OCI-LY1 (cell line): ENCODE measurements around the gene TEAD4.

ENCODE experiments used
- H2AFZ ChIP-seq: fragments of 200-600 bp; sonication (generic), shearing (Covaris generic); 2 replicates; pipeline ENCODE4 v1.6.0; 2014; ENCODE audit warnings: antibody characterized with exemption, mild to moderate bottlenecking, low read length
- H3F3A ChIP-seq: fragments of 200-600 bp; sonication (generic), shearing (Covaris generic); 2 replicates; pipeline ENCODE4 v1.6.0; 2014; ENCODE audit warnings: mild to moderate bottlenecking, antibody characterized with exemption, low read length, moderate library complexity; ENCODE audit not compliant: insufficient read depth
- H3K27ac ChIP-seq: fragments of 200-600 bp; sonication (generic); 2 replicates; pipeline ENCODE4 v1.5.1; 2014; ENCODE audit warnings: low read length, mixed run types, mild to moderate bottlenecking, low read depth; ENCODE audit not compliant: poor library complexity, severe bottlenecking
- H3K27me3 ChIP-seq: fragments of 200-600 bp; sonication (generic); 2 replicates; pipeline ENCODE4 v1.6.0; 2014; ENCODE audit warnings: antibody characterized with exemption, mild to moderate bottlenecking, low read length, moderate library complexity; ENCODE audit not compliant: insufficient read depth
- H3K36me3 ChIP-seq: fragments of 200-600 bp; sonication (generic); 2 replicates; pipeline ENCODE4 v1.6.1; 2014; ENCODE audit warnings: mild to moderate bottlenecking, antibody characterized with exemption, low read length, moderate library complexity, mixed read lengths; ENCODE audit not compliant: insufficient read depth
- H3K4me1 ChIP-seq: fragments of 200-600 bp; sonication (generic); 2 replicates; pipeline ENCODE4 v1.5.1; 2014; ENCODE audit warnings: mild to moderate bottlenecking, low read length, moderate library complexity; ENCODE audit not compliant: insufficient read depth, severe bottlenecking
- H3K4me2 ChIP-seq: fragments of 200-600 bp; sonication (generic), shearing (Covaris generic); 2 replicates; pipeline ENCODE4 v1.6.1; 2014; ENCODE audit warnings: low read length
- H3K4me3 ChIP-seq: fragments of 200-600 bp; sonication (generic); 2 replicates; pipeline ENCODE4 v1.5.1; 2014; ENCODE audit warnings: low read length, low read depth, mild to moderate bottlenecking, mixed read lengths; ENCODE audit not compliant: poor library complexity, severe bottlenecking
- H3K79me2 ChIP-seq: fragments of 200-600 bp; shearing (Covaris generic); 2 replicates; pipeline ENCODE4 v1.6.1; 2016; ENCODE audit warnings: mixed run types, low read length, mixed read lengths; ENCODE audit not compliant: insufficient read depth
- H3K9ac ChIP-seq: fragments of 200-600 bp; sonication (generic), shearing (Covaris generic); 2 replicates; pipeline ENCODE4 v1.6.1; 2014; ENCODE audit warnings: mild to moderate bottlenecking, low read length, mixed read lengths
- H3K9me2 ChIP-seq: fragments of 200-600 bp; sonication (generic), shearing (Covaris generic); 2 replicates; pipeline ENCODE4 v1.6.1; 2014; ENCODE audit warnings: low read depth, mild to moderate bottlenecking, low read length, mixed read lengths
- H3K9me3 ChIP-seq: fragments of 200-600 bp; shearing (Covaris generic); 2 replicates; pipeline ENCODE4 v1.6.1; 2014; ENCODE audit warnings: low read length, mixed read lengths
- H4K20me1 ChIP-seq: fragments of 200-600 bp; sonication (generic), shearing (Covaris generic); 2 replicates; pipeline ENCODE4 v1.6.0; 2016; ENCODE audit warnings: mild to moderate bottlenecking, low read length; ENCODE audit not compliant: insufficient read depth
- CTCF ChIP-seq: fragments of 200-600 bp; sonication (generic), shearing (Covaris generic); IDR thresholded peaks from 2 replicates; pipeline ENCODE4 v1.5.1; 2017; ENCODE audit warnings: mild to moderate bottlenecking, antibody characterized with exemption, low read length, moderate library complexity, mixed read lengths
- EZH2 ChIP-seq: fragments of 200-600 bp; sonication (generic), shearing (Covaris generic); IDR thresholded peaks from 2 replicates; pipeline ENCODE4 v1.8.0; 2017; ENCODE audit warnings: borderline replicate concordance, mixed run types, mild to moderate bottlenecking, antibody characterized with exemption, low read length, moderate library complexity, mixed read lengths

Gene TEAD4

GRCh38 chr12:3083241-3083920 is 124.2 kb downstream of the TEAD4 start:
- H3K4me2 ChIP-seq, result no peak overlapping the region
- H3K36me3 ChIP-seq, result no peaks in the 10 kb centered on the region; the same call in 1 of the 2 replicates

GRCh38 chr12:3083921-3084347 is 124.7 kb downstream of the TEAD4 start:
- no peak overlapping the region for H3K27ac ChIP-seq
- TF ChIP-seq CTCF, result no peak
- no peak for TF ChIP-seq EZH2

More at GRCh38 chr12:3083241-3083920, 124.2 kb downstream of the TEAD4 start:
- Histone ChIP-seq H2AFZ (no peak overlapping the region), H3F3A (no peaks in the 10 kb centered on the region), H3K4me1 (peaks cover 4% of the 10 kb centered on the region), H3K9me2 (no peaks in the 10 kb centered on the region), H3K9ac (no peak overlapping the region), H3K4me3 (no peak overlapping the region), H3K27ac (no peak overlapping the region), H3K79me2 (no peaks in the 10 kb centered on the region), H4K20me1 (no peaks in the 10 kb centered on the region), H3K9me3 (no peaks in the 10 kb centered on the region), H3K27me3 (peaks cover 7% of the 10 kb centered on the region; the same call in 1 of the 2 replicates)
- TF ChIP-seq CTCF, result no peak
- no peak for TF ChIP-seq EZH2

GRCh38 chr12:3084742-3085141 is 125.5 kb downstream of the TEAD4 start:
- Histone ChIP-seq H3K4me1 (peaks cover 4% of the 10 kb centered on the region), H3K27ac (no peak overlapping the region)

More at GRCh38 chr12:3083921-3084347, 124.7 kb downstream of the TEAD4 start:
- Histone ChIP-seq H4K20me1 (no peaks in the 10 kb centered on the region), H2AFZ (no peak overlapping the region), H3K9ac (no peak overlapping the region), H3K79me2 (no peaks in the 10 kb centered on the region), H3K9me2 (no peaks in the 10 kb centered on the region), H3K27me3 (peaks cover 7% of the 10 kb centered on the region; the same call in 1 of the 2 replicates), H3K4me2 (no peak overlapping the region), H3K4me1 (peaks cover 4% of the 10 kb centered on the region), H3K9me3 (no peaks in the 10 kb centered on the region), H3K36me3 (no peaks in the 10 kb centered on the region; the same call in 1 of the 2 replicates), H3K4me3 (no peak overlapping the region), H3F3A (no peaks in the 10 kb centered on the region)

More at GRCh38 chr12:3084742-3085141, 125.5 kb downstream of the TEAD4 start:
- no peaks in the 10 kb centered on the region for H3K79me2 ChIP-seq
- no peak overlapping the region for H3K4me2 ChIP-seq
- no peak overlapping the region for H3K9ac ChIP-seq
- H3K36me3 ChIP-seq, result no peaks in the 10 kb centered on the region; the same call in 1 of the 2 replicates
- H3K27me3 ChIP-seq, result peaks cover 7% of the 10 kb centered on the region; the same call in 1 of the 2 replicates
- H2AFZ ChIP-seq, result no peak overlapping the region
- H3K9me2 ChIP-seq, result no peaks in the 10 kb centered on the region
- TF ChIP-seq CTCF (no peak), EZH2 (no peak)
- H3K9me3 ChIP-seq, result no peaks in the 10 kb centered on the region
- no peak overlapping the region for H3K4me3 ChIP-seq
- no peaks in the 10 kb centered on the region for H4K20me1 ChIP-seq
- H3F3A ChIP-seq, result no peaks in the 10 kb centered on the region
